HG02973 (cell line): ENCODE data around the gene HOXD1.

Source experiments
- ATAC-seq: cut with Tn5 transposase; IDR thresholded peaks from one replicate; pipeline ENCODE4 v1.9.1; 2021; ENCODE audit warnings: moderate library complexity; ENCODE audit not compliant: unreplicated experiment

The HOXD1 gene

GRCh38 chr2:176152350-176153181 is 35.9 kb upstream of the HOXD1 start:
- ATAC-seq = no peak

GRCh38 chr2:176154576-176155252 is 33.8 kb upstream of the HOXD1 start:
- no peak for ATAC-seq

GRCh38 chr2:176155356-176156044 is 33.0 kb upstream of the HOXD1 start:
- no peak for ATAC-seq

GRCh38 chr2:176156301-176156806 is 32.1 kb upstream of the HOXD1 start:
- no peak for ATAC-seq

- no peak for ATAC-seq
Measured at GRCh38 chr2:176156807-176157498, 31.5 kb upstream of the HOXD1 start, which contains the start of gene HOXD3. Gene HOXD3, plus strand, starts transcription at chr2:176157307. Its CDS starts 11,808 bp downstream, at chr2:176169115.

GRCh38 chr2:176157499-176158185 is 30.8 kb upstream of the HOXD1 start:
- no peak for ATAC-seq

GRCh38 chr2:176158186-176158591 is 30.3 kb upstream of the HOXD1 start:
- no peak for ATAC-seq

- ATAC-seq = no peak
Measured at GRCh38 chr2:176158855-176159662, 29.4 kb upstream of the HOXD1 start.

- no peak for ATAC-seq
Measured at GRCh38 chr2:176159663-176160250, 28.7 kb upstream of the HOXD1 start.

- ATAC-seq = no peak
Measured at GRCh38 chr2:176160251-176160985, 28.1 kb upstream of the HOXD1 start.

- ATAC-seq = no peak
Measured at GRCh38 chr2:176160986-176161824, 27.3 kb upstream of the HOXD1 start.

GRCh38 chr2:176161825-176162626 is 26.4 kb upstream of the HOXD1 start:
- no peak for ATAC-seq

- ATAC-seq = no peak
Measured at GRCh38 chr2:176162911-176163671, 25.4 kb upstream of the HOXD1 start.

GRCh38 chr2:176163672-176164056 is 24.8 kb upstream of the HOXD1 start:
- no peak for ATAC-seq

- no peak for ATAC-seq
Measured at GRCh38 chr2:176164201-176164600, 24.3 kb upstream of the HOXD1 start.
